ENCODE measurements around the gene DPT.

GRCh38 chr1:168729405-168729802 is 398 bp upstream of the DPT start:
- no peak for TF ChIP-seq CTCF (conservative IDR thresholded peaks at IDR 0.05 in 1 of 2, IDR thresholded peaks at IDR 0.05 in 1 of 2; ENCODE audit: extremely low read depth in 1 of 2, insufficient read depth in 1 of 2, low read depth in 1 of 2, low read length in 2 of 2)
- no peak for TF ChIP-seq EZH2 (IDR thresholded peaks at IDR 0.05; ENCODE audit: borderline replicate concordance, low read length)

Measured in mammary epithelial cell (primary cell).